IPS-18c (cell line): ENCODE measurements around the gene HSPB6.

Experiments used
- H3K4me3 ChIP-seq: 2 replicates; pipeline ENCODE4 v1.7.0; 2013; ENCODE audit warnings: low read depth, mild to moderate bottlenecking, low read length, moderate library complexity; ENCODE audit not compliant: insufficient read depth
- H3K9me3 ChIP-seq: one replicate; pipeline ENCODE4 v1.6.1; 2013; ENCODE audit warnings: mild to moderate bottlenecking, low read length, moderate library complexity; ENCODE audit not compliant: control insufficient read depth, insufficient read depth

HSPB6 gene

DNA sequence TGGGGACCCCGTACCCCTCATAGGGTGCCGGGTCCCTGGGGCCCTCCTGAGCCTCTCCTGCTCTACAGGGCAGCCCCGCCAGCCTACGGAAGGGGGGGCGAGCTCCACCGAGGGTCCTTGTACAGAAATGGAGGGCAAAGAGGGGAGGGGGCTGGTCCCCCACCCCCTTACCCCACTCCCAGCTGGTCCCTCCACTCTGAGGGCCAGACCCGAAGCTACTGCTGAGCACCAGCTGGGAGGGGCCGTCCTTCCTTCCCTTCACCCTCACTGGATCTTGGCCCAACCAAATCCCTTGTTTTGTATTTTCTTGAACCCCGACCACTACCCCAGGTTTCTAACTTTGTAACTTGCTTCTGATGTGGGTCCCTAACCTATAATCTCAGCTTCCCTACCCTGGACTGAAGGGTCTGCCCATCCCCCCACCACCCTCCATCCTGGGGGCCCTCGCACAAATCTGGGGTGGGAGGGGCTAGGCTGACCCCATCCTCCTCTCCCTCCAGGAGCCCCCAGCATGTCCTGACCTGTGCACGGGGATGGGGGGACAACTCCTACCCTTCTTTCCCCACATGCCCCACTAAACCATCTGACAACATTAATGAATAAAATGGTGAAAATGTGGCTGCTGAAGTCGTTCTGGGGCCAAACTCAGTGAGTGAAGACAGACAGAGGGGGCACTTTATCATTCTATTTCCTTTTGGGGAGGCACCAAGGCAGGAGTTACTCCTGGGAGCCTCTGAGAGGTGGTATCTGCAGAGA, 31.6 kb upstream of the HSPB6 start:
- Histone ChIP-seq H3K9me3 (no peaks in the 10 kb centered on the region), H3K4me3 (no peak overlapping the region)

DNA sequence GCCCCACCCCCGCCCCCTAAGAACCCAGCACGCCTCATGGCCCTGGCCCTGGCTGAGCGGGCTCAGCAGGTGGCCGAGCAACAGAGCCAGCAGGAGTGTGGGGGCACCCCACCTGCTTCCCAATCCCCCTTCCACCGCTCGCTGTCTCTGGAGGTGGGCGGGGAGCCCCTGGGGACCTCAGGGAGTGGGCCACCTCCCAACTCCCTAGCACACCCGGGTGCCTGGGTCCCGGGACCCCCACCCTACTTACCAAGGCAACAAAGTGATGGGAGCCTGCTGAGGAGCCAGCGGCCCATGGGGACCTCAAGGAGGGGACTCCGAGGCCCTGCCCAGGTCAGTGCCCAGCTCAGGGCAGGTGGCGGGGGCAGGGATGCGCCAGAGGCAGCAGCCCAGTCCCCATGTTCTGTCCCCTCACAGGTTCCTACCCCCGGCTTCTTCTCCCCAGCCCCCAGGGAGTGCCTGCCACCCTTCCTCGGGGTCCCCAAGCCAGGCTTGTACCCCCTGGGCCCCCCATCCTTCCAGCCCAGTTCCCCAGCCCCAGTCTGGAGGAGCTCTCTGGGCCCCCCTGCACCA, 30.5 kb upstream of the HSPB6 start:
- Histone ChIP-seq H3K9me3 (no peaks in the 10 kb centered on the region), H3K4me3 (no peak overlapping the region)

DNA sequence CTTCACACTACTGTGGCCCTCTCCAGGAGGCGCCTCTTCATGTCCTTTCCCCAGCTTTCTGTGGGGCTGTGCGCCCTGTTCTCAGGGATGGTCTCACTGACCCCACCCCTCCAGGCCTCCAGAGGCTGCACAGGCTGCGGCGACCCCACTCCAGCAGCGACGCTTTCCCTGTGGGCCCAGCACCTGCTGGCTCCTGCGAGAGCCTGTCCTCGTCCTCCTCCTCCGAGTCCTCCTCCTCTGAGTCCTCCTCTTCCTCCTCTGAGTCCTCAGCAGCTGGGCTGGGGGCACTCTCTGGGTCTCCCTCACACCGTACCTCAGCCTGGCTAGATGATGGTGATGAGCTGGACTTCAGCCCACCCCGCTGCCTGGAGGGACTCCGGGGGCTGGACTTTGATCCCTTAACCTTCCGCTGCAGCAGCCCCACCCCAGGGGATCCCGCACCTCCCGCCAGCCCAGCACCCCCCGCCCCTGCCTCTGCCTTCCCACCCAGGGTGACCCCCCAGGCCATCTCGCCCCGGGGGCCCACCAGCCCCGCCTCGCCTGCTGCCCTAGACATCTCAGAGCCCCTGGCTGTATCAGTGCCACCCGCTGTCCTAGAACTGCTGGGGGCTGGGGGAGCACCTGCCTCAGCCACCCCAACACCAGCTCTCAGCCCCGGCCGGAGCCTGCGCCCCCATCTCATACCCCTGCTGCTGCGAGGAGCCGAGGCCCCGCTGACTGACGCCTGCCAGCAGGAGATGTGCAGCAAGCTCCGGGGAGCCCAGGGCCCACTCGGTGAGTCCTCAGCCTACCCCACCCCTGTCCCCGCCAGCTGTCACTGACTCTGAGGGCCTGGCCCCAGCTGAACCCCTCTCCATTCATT, 29.7 kb upstream of the HSPB6 start:
- H3K4me3 ChIP-seq, result no peak overlapping the region

DNA sequence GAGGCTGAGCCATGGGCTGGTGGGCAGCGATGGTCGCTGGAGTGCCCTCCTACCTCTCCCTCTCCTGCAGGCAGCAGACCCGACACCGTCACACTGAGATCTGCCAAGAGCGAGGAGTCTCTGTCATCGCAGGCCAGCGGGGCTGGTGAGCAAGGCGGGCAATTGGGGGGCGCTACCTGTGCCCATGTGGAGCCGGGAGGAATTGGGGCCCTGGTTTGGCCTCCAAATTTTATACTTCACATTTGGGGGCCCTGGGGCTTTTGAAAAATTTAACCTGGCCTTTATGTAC, 28.5 kb upstream of the HSPB6 start:
- peak overlapping the region; percentile 62 for H3K4me3 ChIP-seq
- no peaks in the 10 kb centered on the region for H3K9me3 ChIP-seq

More for the DNA sequence above, 29.7 kb upstream of the HSPB6 start:
- H3K9me3 ChIP-seq, result no peaks in the 10 kb centered on the region

DNA sequence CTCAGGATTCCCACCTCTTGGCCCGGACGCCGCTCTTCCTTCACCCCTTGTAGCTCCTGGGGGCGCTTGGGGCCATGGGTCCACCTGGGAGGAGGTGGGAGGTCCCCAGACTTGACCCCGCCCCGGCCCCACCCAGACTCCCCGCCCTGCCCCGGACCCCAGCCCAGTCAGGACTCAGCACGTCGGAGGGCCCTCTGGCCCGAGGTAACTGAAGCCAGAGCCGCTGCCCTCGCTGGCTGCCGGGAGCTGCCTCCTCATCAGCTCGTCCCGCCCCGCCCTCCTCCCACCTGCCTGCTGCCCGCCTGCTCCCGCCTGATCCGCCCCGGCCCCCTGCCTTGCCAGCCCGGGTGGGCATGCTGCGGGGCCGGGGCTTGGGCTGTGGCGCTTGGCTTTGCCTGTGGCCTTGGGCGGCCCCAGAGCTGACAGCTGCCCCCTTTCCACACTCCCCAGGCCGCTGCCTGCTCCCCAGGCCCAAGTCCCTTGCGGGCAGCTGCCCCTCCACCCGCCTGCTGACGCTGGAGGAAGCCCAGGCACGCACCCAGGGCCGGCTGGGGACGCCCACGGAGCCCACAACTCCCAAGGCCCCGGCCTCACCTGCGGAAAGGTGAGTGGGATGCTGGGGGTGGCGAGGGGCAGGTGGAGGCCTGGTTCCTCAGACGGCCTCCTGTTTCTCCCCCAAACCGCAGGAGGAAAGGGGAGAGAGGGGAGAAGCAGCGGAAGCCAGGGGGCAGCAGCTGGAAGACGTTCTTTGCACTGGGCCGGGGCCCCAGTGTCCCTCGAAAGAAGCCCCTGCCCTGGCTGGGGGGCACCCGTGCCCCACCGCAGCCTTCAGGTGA, 27.9 kb upstream of the HSPB6 start:
- Histone ChIP-seq H3K9me3 (no peaks in the 10 kb centered on the region), H3K4me3 (peak overlapping the region; percentile 62)

DNA sequence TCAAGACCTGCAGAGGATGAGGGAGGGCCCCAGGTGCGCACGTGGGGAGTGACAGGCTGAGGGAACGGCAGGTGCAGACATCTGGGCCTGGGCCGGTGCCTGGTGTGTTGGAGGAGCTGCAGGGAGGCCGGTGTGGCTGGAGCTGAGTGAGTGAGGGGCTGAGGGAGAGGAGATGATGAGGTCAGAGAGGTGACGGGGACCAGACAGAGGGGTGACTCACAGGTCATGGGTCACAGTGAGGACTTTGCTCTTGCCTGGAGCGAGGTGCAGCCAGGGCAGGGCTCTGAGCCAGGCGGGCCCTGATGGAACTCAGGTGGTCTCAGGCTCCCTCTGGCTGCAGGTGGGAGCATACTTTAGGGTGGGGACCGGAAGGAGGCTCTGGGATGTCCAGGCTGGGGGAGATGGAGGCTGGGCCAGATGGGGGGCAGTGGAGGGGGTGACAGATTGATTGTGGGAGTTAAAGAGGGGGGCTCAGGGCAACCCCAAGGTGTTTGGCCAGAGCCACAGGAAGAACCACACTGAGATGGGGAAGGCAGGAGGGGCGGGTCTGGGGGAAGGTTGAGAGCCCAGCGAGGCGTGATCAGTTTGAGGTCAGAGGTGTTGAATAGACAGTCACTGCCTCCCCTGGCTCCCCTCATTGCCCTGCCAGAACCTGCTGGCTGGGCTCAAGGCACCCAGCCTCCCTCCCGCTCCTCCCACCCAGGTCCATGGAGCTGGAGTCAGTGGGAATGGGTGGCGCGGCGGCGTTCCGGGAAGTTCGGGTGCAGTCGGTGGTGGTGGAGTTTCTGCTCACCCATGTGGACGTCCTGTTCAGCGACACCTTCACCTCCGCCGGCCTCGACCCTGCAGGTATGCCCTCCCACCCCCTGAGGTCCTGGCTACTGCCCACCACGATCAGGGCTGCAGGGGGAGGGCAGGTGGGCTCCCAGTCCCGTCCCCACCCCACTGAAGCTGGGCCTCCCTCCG, 26.9 kb upstream of the HSPB6 start:
- Histone ChIP-seq H3K9me3 (no peaks in the 10 kb centered on the region), H3K4me3 (peak overlapping the region; percentile 53)

DNA sequence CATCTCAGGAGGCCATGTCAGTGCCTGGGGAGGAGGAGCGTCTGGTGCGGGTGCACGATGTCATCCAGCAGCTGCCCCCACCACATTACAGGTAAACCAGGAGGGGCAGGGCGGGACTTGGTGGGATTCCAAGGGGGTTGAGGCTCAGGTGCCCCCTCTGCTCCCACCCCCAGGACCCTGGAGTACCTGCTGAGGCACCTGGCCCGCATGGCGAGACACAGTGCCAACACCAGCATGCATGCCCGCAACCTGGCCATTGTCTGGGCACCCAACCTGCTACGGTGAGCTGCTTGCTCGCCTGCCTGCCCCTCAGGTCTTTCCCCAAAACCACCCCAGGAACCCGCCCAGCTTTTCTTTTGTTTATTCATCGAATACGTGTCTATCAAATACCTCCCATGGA, 25.8 kb upstream of the HSPB6 start:
- H3K4me3 ChIP-seq, result no peak overlapping the region

DNA sequence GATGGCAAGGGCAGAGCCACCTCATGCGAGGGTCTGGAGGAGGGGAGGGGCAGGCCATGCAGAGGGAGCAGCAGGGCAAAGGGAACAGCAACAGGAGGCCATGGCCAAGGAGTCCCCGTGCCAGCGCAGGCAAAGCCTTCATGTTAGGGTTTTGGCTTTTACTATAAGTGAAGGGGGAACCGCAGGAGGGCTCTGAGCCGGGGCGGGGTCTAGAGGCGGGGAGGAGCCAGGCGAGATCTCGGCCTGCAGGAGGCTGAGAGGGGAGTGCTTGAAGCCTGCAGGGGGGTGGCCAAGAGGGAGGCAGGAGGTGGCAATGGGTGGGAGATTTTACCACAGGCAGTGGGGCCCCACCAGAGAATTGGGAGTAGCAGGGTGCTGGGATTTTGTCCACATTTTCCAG, 24.8 kb upstream of the HSPB6 start:
- H3K9me3 ChIP-seq, result no peaks in the 10 kb centered on the region

More for the DNA sequence above, 25.8 kb upstream of the HSPB6 start:
- no peaks in the 10 kb centered on the region for H3K9me3 ChIP-seq

DNA sequence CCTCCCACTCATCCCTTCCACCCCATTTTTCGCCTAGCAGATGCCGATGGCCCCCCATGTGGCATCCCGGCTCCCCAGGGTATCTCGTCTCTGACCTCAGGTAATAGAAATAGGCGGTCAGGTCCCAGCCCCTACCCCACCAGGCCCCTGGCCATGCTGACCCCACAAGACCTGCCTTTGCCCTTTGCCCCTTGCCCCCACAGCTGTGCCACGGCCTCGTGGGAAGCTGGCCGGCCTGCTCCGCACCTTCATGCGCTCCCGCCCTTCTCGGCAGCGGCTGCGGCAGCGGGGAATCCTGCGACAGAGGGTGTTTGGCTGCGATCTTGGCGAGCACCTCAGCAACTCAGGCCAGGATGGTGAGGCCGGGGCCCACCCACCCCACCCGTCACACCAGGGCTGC, 23.9 kb upstream of the HSPB6 start:
- no peaks in the 10 kb centered on the region for H3K9me3 ChIP-seq
- no peak overlapping the region for H3K4me3 ChIP-seq

More for the DNA sequence above, 24.8 kb upstream of the HSPB6 start:
- no peak overlapping the region for H3K4me3 ChIP-seq

DNA sequence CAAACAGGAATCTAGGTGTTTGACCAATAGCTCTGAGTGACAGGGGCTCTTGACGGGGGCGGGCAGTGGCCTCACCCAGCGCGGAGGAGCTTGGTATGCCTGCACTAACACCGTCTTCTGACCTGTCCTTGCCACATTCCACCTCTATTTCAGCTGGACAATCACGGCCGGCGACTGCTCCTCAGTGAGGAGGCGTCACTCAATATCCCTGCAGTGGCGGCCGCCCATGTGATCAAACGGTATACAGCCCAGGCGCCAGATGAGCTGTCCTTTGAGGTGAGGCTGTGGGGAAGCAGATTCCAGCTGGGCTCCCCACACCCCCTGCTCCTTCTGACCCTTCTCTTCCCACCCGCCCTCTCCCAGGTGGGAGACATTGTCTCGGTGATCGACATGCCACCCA, 23.2 kb upstream of the HSPB6 start:
- Histone ChIP-seq H3K4me3 (no peak overlapping the region), H3K9me3 (no peaks in the 10 kb centered on the region)

DNA sequence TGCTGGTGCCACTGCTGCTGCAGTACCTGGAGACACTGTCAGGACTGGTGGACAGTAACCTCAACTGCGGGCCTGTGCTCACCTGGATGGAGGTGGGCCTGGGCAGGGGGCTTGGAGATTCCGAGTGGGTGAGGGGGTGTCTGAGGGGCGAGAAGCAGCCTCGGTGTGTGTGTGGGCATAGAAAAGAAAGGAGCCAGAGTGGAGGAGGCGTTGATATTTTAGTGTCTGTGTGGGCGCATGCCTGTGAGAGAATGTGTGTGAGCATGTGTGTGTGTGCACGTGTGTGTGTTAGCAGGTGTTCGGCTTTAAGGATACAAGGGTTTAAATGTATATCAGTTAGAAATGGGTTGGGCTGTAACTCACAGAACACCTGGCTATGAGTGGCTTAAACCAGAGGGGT, 22.2 kb upstream of the HSPB6 start:
- Histone ChIP-seq H3K9me3 (no peaks in the 10 kb centered on the region), H3K4me3 (no peak overlapping the region)

DNA sequence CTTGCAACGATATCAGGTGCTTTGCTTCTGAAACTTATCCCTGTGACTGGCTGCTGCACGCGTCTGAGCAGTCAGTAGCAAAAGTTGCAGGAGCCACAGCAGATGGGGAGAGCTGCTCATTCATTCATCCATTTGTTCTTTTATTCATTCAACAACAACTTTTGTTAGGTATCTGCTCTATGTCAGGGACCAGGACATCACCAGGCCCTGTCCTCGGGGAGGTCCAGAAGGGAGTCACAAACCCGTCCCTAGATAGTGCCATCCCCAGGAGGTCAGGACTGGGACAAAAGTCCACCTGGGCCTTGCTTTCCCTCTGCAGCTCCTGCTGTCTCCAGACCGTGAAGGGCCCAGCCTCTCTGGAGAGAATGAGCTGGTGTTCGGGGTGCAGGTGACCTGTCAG, 21.1 kb upstream of the HSPB6 start:
- no peaks in the 10 kb centered on the region for H3K9me3 ChIP-seq
- no peak overlapping the region for H3K4me3 ChIP-seq

DNA sequence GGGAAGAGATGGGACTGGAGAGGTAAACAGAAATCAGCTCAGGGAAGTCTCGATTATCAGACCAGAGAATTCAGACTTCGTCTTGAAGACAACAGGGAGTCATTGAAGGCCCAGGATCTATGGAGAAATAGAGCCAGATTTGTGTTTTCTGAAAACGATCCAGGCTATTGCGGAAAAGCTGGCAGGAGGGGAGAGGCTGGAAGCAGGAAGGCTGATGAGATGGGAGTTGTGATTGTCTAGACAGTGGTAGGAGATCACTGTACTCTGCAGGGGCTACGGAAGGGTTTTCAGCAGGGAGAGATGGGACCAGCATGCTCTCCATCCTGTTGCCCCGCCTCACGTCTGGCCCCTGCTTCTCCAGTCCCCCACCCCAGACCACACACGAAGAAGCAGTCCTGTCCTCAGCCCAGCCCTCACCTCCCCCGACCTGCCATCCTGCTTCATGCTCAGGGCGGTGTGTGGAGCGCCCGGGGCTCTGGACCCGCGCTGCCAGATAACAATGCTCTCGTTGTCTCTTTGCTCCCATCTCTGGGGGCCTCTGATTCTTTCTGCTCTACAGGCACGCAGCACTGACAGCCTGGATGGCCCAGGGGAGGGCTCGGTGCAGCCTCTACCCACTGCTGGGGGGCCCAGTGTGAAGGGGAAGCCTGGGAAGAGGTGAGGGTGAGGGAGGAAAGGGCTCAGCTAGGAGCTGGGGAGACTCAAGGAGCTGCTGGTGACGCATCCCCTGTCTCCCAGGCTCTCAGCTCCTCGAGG, 20.4 kb upstream of the HSPB6 start:
- peak overlapping the region; percentile 28; the same call in 1 of the 2 replicates for H3K4me3 ChIP-seq

DNA sequence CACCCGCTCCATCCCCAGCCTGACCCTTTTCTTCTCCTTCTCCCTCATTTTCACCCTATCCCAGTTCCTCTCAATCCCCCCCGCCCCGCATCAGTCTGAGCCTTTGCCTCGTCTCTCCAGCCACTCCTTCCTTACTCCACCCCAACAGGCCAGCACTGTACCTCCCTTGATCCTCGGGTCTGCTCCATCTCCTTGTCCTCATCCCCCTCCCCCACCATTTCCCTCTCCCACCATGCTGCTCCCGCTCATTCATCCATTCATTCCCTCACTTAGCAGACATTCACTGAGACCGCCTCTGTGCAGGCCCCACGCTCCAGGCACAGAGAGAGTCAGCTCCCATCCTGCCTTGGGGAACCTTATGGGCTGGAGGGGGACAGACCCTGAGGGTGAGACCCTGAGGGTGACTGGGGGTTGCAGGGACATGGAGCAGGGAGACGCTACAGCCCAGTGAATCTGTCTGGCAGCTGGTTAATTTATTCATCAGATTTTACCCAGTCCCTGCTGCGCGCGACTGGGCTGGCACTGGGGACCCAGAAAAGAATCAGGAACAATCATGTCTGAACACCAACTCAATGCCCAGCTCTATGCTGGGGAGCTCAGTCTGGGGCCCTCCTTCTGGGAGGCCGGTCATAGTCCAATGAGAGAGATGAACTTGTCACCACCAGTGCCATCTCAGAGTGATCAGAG, 19.4 kb upstream of the HSPB6 start:
- H3K9me3 ChIP-seq, result no peaks in the 10 kb centered on the region
- H3K4me3 ChIP-seq, result peak overlapping the region; percentile 66

More for the DNA sequence above, 20.4 kb upstream of the HSPB6 start:
- H3K9me3 ChIP-seq, result no peaks in the 10 kb centered on the region
